T-helper 1 cell (primary cell): ENCODE measurements around the gene CSN1S1.

Source experiments
- DNase-seq, 5 donors: peaks; one replicate each; pipeline ENCODE4 v3.0.0-alpha.2; 2012 to 2020

The CSN1S1 gene

DNA sequence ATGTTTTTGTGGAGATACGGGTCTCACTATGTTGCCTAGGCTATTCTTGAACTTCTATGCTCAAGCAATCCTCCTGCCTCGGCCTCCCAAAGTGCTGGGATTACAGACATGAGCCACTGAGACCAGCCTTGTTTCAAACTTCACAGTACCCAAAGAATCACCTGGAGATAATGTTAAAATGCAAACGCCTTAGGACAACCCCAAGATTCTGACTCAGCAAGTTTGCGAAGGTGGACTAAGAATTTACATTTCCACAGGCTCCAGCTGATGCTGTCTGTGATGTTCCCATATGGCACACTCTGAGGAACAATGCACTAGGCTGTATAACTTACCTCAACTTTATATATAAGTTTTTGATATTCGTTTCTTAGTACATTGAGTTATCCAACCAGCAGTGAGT is 63.9 kb downstream of the CSN1S1 start:
- no peak for DNase-seq

DNA sequence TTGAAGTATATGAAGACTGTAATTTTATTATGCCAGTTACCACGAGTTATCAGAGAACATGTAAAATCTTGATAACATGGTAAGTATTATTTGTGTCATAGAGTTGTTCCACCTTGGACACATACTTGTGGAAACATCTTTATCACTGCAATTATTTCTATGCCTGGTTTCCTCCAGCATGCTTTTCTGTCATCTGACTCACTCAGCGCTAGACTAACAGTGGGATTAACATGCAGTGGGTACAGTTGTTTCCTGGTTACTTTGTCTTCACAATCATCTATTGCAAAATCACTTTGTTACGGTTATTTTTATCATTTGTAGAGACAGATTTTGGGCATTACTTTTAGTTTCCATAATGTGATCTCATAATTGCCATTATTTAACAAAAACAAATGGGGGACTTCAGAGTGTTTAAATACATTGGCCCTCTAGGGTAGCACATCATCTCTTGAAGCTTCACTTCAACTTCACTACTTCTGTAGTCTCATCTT is 64.7 kb downstream of the CSN1S1 start, which contains the start of gene STATH:
TSS of gene STATH (plus strand) at position 441 of the 491 bp plus-strand sequence. CDS start 2,472 bp downstream, outside the sequence.
- DNase-seq = no peak
